Measurements from ENCODE around the gene M1AP.

Gene M1AP

GRCh38 chr2:74510272-74510671 is 137.9 kb downstream of the M1AP start:
- peaks cover 37% of the 10 kb centered on the region for H3K27me3 ChIP-seq (ENCODE audit: insufficient read depth, low read length)
- H3K36me3 ChIP-seq (ENCODE audit: insufficient read depth, low read length), result no peaks in the 10 kb centered on the region
- H3K79me2 ChIP-seq (ENCODE audit: control insufficient read depth, insufficient read depth, low read length, unreplicated experiment), result peaks cover 8% of the 10 kb centered on the region
- no peak overlapping the region for H3K27ac ChIP-seq (ENCODE audit: low read depth, low read length)
- peaks cover 19% of the 10 kb centered on the region for H3K4me1 ChIP-seq (ENCODE audit: control insufficient read depth, insufficient read depth, low read length, unreplicated experiment)
- no peak overlapping the region for H3K4me3 ChIP-seq (ENCODE audit: low read depth, low read length)
- no peak overlapping the region for H2AFZ ChIP-seq (ENCODE audit: low read length, unreplicated experiment)

- Histone ChIP-seq H3K79me2 (ENCODE audit: control insufficient read depth, insufficient read depth, low read length, unreplicated experiment) (peaks cover 29% of the 10 kb centered on the region), H3K27me3 (ENCODE audit: insufficient read depth, low read length) (peaks cover 14% of the 10 kb centered on the region), H3K36me3 (ENCODE audit: insufficient read depth, low read length) (no peaks in the 10 kb centered on the region), H2AFZ (ENCODE audit: low read length, unreplicated experiment) (peak overlapping the region; percentile 84), H3K27ac (ENCODE audit: low read depth, low read length) (peak overlapping the region; percentile 97), H3K4me1 (ENCODE audit: control insufficient read depth, insufficient read depth, low read length, unreplicated experiment) (peaks cover 34% of the 10 kb centered on the region), H3K4me3 (ENCODE audit: low read depth, low read length) (peak overlapping the region; percentile 84)
Observed at GRCh38 chr2:74507926-74508520, 140.1 kb downstream of the M1AP start.

Data from ACC112 (cell line).